Islet precursor cell (in vitro differentiated cells): Measurements from ENCODE around the gene SLF2.

Experiments
- DNase-seq: peaks from one replicate; pipeline ENCODE4 v3.0.0-alpha.2; 2018

Gene SLF2

GRCh38 chr10:101000915-101001658 is 88.3 kb downstream of the SLF2 start:
- DNase-seq: peak; percentile 87

- DNase-seq: no peak
Measured at GRCh38 chr10:101001659-101002035, 88.9 kb downstream of the SLF2 start.

- DNase-seq: no peak
Measured at GRCh38 chr10:101002456-101002855, 89.7 kb downstream of the SLF2 start.

- no peak for DNase-seq
Measured at GRCh38 chr10:101003639-101004206, 91.0 kb downstream of the SLF2 start.

- no peak for DNase-seq
Measured at GRCh38 chr10:101005361-101005760, 92.6 kb downstream of the SLF2 start.

GRCh38 chr10:101005869-101006567 is 93.3 kb downstream of the SLF2 start:
- DNase-seq: no peak

GRCh38 chr10:101006593-101007098 is 93.9 kb downstream of the SLF2 start:
- no peak for DNase-seq

- DNase-seq: no peak
Measured at GRCh38 chr10:101007099-101007711, 94.4 kb downstream of the SLF2 start.

GRCh38 chr10:101007915-101008822 is 95.4 kb downstream of the SLF2 start:
- DNase-seq: no peak

GRCh38 chr10:101008823-101009423 is 96.2 kb downstream of the SLF2 start:
- no peak for DNase-seq

GRCh38 chr10:101010329-101010728 is 97.6 kb downstream of the SLF2 start:
- DNase-seq: no peak

GRCh38 chr10:101011517-101012423 is 99.0 kb downstream of the SLF2 start:
- DNase-seq: peak; percentile 71

GRCh38 chr10:101012525-101013364 is 100.0 kb downstream of the SLF2 start:
- peak; percentile 91 for DNase-seq

- no peak for DNase-seq
Measured at GRCh38 chr10:101013365-101013825, 100.6 kb downstream of the SLF2 start.

GRCh38 chr10:101014230-101014884 is 101.6 kb downstream of the SLF2 start:
- peak; percentile 87 for DNase-seq
